Heart left ventricle (tissue), 16 donors: Measurements from ENCODE around the gene SERPINA1. TPM values are rescaled to one million over a fixed set of nuclear protein-coding genes. Genes with fewer than 3 reads are reported as not detected.

ENCODE experiments used
- ATAC-seq, 4 donors: fragments of 200-7000 bp; cut with Tn5 transposase; one replicate each; pipeline ENCODE4 v1.9.1; 2020 to 2022; ENCODE audit warnings: moderate library complexity in 4 of 4, mild to moderate bottlenecking in 3 of 4, moderate number of reproducible peaks in 1 of 4
- DNase-seq, 5 donors: peaks; one replicate each; pipeline ENCODE4 v3.0.0-alpha.2; 2020
- H3K27ac ChIP-seq, 12 donors: fragments of 200-600 bp; sonication (generic) in 4 of 12; one replicate each; pipeline versions ENCODE4 v1.5.0 to v1.8.0; 2016 to 2022; ENCODE audit warnings: mild to moderate bottlenecking in 2 of 12
- H3K27me3 ChIP-seq, 9 donors: fragments of 200-600 bp; sonication (generic) in 2 of 9; one replicate each; pipeline versions ENCODE4 v1.5.1 to v1.8.0; 2016 to 2022; ENCODE audit warnings: mild to moderate bottlenecking in 3 of 9
- H3K36me3 ChIP-seq, 9 donors: fragments of 200-600 bp; sonication (generic) in 2 of 9; one replicate each; pipeline versions ENCODE4 v1.5.0 to v1.8.0; 2018 to 2022; ENCODE audit warnings: mild to moderate bottlenecking in 2 of 9
- H3K4me1 ChIP-seq, 12 donors: fragments of 200-600 bp; sonication (generic) in 4 of 12; one replicate each; pipeline versions ENCODE4 v1.5.0 to v1.8.0; 2016 to 2022; ENCODE audit warnings: mild to moderate bottlenecking in 3 of 12
- H3K4me3 ChIP-seq, 12 donors: fragments of 200-600 bp; sonication (generic) in 4 of 12; one replicate each; pipeline versions ENCODE4 v1.5.0 to v1.8.0; 2017 to 2022; ENCODE audit warnings: mild to moderate bottlenecking in 9 of 12, moderate library complexity in 4 of 12
- H3K9me3 ChIP-seq, 12 donors: fragments of 200-600 bp; sonication (generic) in 4 of 12; one replicate each; pipeline versions ENCODE4 v1.5.0 to v1.8.0; 2016 to 2022; ENCODE audit warnings: mild to moderate bottlenecking in 1 of 12
- POLR2A ChIP-seq, 2 donors: fragments of 450-650 bp; IDR thresholded peaks; one replicate each; pipeline ENCODE4 v1.6.1; 2017; ENCODE audit warnings: antibody characterized with exemption in 2 of 2, mild to moderate bottlenecking in 2 of 2, moderate library complexity in 2 of 2
- WGBS, 4 donors: extraction: QIAGEN DNeasy Blood & Tissue Kit in 2 of 4; methylation state at CpG; one replicate each; pipeline versions ENCODE4 v1.1.5 to v1.1.7; 2013 to 2018; 5-methylcytosine and 5-hydroxymethylcytosine counted together
- intact Hi-C, 10 donors: fragments of 100-400 bp; cut with DNase I; formaldehyde crosslinking; loops; one replicate each; pipeline versions ENCODE4 v1.11.1 to v1.14.2; 2022
- polyA plus RNA-seq, 2 donors: library from polyadenylated mRNA; stranded (reverse); fragments of 200-250 nt; gene quantifications; one replicate each; pipeline ENCODE4 v1.2.3, GENCODE V29; 2013
- total RNA-seq, 9 donors: library from RNA; depleted of rRNA in 2 of 9; stranded (reverse); fragments of >200 nt in 2 of 9; fragmentation: NEBNext Ultra II Directional in 3 of 9; extraction: Animal tissue kit (Norgen Biotek cat#: 25700) in 3 of 9; gene quantifications; one replicate each; pipeline versions ENCODE4 v1.1.0 to v1.2.4, GENCODE V29; 2016 to 2023
- TF ChIP-seq, protein P1 (sequence below), 12 donors: fragments of 200-600 bp; sonication (generic) in 4 of 12; IDR thresholded peaks; one replicate each; pipeline versions ENCODE4 v1.5.0 to v1.8.0; 2018 to 2022; ENCODE audit warnings: antibody characterized with exemption in 12 of 12, mild to moderate bottlenecking in 5 of 12
- donor health status: ischemic (EF 13 %, LVEDD 7.1; RV severe dilation, severe dysfunction).
- donor health status: healthy with polysubstance abuse.
- donor health status: DM: no; HTN: yes; CAD: no.
- donor health status: DM: no; HTN: no; CAD: no.
- donor health status: ischemic (EF 25% LVEDD 6.9; RV normal size, moderate dysfunction).
- donor health status: ischemic (EF 25% LVEDD 5.7; RV mildly dilated, moderate dysfunction).
- donor health status: healthy.
- donor health status: DM: yes; HTN: yes; CAD: no.
- donor health status: ischemic (EF 35%, LVEDD 5.7; RV mildly dilated, moderate dysfunction).
- donor health status: nonischemic (EF 11% LVEDD 7.7; RV severe dilation, severe dysfunction).
- donor health status: DM: yes; HTN: yes; CAD: no.
- donor health status: PGD.
- donor health status: ischemic (EF 29% LVEDD 5.4; RV normal size, mild dysfunction).
- donor health status: nonischemic (EF 23%, LVEDD 6.1; RV moderate dilation, normal function).

Gene SERPINA1
- total and polyA plus RNA-seq, 11 donors = 0.99 to 53.4 (median 4.4) TPM

DNA sequence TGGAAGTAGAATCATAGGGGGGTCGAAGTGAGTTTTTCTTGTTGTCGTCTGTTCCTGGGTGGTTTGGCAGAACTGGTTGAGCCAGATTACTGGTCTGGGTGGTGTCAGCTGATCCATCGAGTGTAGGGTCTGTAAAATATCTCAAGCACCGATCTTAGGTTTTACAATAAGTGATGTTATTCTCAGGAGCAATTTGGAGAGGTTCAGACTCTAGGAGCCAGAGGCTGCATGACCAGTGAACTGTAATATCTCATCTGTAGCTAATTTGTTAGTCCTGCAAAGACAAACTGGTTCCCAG is 9.7 kb upstream of the SERPINA1 start:
- ATAC-seq = no peak
- H3K36me3 ChIP-seq = no peaks in the 10 kb centered on the region
- intact Hi-C loops = no loop called here
- no peak overlapping the region for H3K4me3 ChIP-seq
- 24 to 38% (median 28%) methylated on average over 4 of the region's 4 CpGs for WGBS, 4 donors
- peaks cover 0 to 11% (median 0%) of the 10 kb centered on the region in 9 donors for H3K27me3 ChIP-seq
- no peak for DNase-seq
- no peak for TF ChIP-seq POLR2A (IDR thresholded peaks at IDR 0.05)
- TF ChIP-seq, protein P1, sequence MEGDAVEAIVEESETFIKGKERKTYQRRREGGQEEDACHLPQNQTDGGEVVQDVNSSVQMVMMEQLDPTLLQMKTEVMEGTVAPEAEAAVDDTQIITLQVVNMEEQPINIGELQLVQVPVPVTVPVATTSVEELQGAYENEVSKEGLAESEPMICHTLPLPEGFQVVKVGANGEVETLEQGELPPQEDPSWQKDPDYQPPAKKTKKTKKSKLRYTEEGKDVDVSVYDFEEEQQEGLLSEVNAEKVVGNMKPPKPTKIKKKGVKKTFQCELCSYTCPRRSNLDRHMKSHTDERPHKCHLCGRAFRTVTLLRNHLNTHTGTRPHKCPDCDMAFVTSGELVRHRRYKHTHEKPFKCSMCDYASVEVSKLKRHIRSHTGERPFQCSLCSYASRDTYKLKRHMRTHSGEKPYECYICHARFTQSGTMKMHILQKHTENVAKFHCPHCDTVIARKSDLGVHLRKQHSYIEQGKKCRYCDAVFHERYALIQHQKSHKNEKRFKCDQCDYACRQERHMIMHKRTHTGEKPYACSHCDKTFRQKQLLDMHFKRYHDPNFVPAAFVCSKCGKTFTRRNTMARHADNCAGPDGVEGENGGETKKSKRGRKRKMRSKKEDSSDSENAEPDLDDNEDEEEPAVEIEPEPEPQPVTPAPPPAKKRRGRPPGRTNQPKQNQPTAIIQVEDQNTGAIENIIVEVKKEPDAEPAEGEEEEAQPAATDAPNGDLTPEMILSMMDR (IDR thresholded peaks at IDR 0.05) = no peak
- H3K9me3 ChIP-seq = no peaks in the 10 kb centered on the region
- H3K27ac ChIP-seq = no peak overlapping the region
- H3K4me1 ChIP-seq = peaks cover 0 to 32% (median 0%) of the 10 kb centered on the region in 12 donors

DNA sequence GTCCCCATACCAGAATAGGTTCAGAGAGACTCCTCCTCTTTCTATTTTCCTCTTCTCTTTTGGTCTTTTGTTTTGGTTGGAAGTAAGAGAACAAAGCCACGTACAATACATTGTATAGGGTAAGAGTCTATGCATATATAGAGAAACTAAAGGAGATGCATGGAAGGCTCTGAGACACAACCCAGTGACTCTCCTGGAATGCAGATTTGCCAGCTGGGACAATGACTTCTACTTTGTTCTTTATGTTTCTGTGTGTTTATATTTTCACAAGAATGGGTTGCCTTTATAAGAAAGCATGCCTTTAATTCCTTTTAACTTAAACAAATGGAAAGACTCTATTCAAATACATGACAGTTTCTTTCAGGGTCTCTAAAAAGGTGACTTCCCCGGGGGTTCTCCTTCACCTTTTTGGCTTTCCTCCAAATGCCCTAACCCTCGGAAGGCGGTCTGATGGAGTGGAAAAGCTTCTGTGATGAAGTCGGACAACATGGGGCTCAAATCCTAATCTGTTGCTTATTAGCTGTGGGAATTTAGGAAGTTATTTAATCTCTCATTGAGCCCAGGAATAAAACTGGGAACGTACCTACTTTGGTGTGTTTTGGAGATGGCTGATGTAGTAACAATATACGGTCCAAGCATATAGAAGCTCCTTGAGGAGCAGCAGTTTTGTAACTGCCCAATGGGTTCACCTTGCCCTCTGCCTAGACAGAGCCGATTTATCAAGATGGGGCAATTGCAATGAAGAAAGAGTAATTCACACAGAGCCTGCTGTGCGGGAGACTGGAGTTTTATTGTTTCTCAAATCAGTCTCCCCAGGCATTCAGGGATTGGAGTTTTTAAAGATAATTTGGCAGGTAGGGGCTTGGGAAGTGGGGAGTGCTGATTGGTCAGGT is 9.1 kb upstream of the SERPINA1 start:
- Histone ChIP-seq H3K27ac (no peak overlapping the region), H3K36me3 (no peaks in the 10 kb centered on the region)

DNA sequence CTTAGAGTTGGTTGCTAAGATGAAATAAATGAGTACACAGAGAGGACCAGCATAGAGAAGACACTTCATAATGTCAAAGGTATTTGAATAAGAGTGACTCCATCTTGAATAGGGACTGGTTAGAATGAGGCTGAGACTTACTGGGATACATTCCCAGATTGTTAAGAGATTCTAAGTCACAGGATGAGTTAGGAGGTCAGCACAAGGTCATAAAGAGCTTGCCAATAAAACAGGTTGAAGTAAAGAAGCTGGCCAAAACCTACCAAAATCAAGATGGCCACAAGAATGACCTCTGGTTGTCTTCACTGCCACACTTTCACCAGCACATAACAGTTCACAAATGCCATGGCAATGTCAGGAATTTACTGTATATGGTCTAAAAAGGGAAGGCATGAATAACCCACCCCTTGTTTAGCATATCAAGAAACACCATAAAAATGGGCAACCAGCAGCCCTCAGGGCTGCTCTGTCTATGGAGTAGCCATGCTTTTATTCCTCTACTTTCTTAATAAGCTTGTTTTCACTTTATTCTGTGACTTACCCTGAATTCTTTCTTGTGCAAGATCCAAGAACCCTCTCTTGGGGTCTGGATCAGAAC is 8.3 kb upstream of the SERPINA1 start:
- H3K4me1 ChIP-seq = peaks cover 0 to 44% (median 0%) of the 10 kb centered on the region in 12 donors
- ATAC-seq (no peak), DNase-seq (no peak)
- no peaks in the 10 kb centered on the region for H3K9me3 ChIP-seq
- no peak overlapping the region for H3K4me3 ChIP-seq
- H3K27me3 ChIP-seq = peaks cover 0 to 11% (median 0%) of the 10 kb centered on the region in 9 donors
- no peak for TF ChIP-seq POLR2A (IDR thresholded peaks at IDR 0.05)
- TF ChIP-seq, protein P1 (IDR thresholded peaks at IDR 0.05) = no peak
- intact Hi-C loops = no loop called here
- H3K36me3 ChIP-seq = no peaks in the 10 kb centered on the region
- no peak overlapping the region for H3K27ac ChIP-seq

More for the DNA sequence above, 9.1 kb upstream of the SERPINA1 start:
- WGBS, 4 donors = 45 to 60% (median 50%) methylated on average over 9 of the region's 9 CpGs
- intact Hi-C loops = no loop called here
- peaks cover 0 to 37% (median 0%) of the 10 kb centered on the region in 12 donors for H3K4me1 ChIP-seq
- DNase-seq = no peak
- no peak for ATAC-seq
- no peaks in the 10 kb centered on the region for H3K9me3 ChIP-seq
- TF ChIP-seq, protein P1 (IDR thresholded peaks at IDR 0.05) = no peak
- TF ChIP-seq POLR2A (IDR thresholded peaks at IDR 0.05) = no peak
- H3K4me3 ChIP-seq = no peak overlapping the region
- H3K27me3 ChIP-seq = peaks cover 0 to 11% (median 0%) of the 10 kb centered on the region in 9 donors

DNA sequence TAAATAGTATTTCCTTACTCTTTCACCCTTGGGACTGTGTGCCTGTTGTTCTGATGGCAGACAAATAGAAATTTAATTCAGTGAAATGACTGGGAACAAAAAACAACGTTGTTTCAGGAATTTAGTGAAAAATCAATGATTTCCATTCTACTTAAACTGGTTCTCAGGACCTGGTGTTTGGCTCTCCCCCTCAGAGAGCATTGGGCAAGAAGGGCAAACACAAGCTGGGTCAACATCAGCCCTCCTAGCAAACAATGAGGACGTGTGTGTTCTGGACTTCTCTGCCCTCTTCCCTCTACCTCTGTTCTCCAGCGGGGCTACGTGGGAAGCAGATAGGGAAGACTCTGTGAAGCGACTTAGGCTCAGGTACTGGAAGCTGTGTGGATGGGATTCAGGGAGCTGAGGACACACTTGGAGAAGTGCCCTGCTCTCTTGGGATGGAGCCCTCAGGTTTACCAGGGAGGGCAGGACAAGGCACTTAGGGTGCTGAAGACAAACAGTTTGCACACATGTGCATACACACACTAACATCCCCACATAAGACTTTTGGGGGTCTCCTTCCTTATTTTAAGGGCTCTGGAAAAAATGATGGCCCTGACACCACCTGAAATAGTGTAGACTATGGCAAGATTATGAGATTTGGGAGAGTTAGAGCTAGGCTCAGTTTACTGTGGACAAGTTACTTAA is 7.6 kb upstream of the SERPINA1 start:
- ATAC-seq (no peak), DNase-seq (no peak)
- peaks cover 0 to 50% (median 0%) of the 10 kb centered on the region in 12 donors for H3K4me1 ChIP-seq
- no peak for TF ChIP-seq POLR2A (IDR thresholded peaks at IDR 0.05)
- TF ChIP-seq, protein P1 (IDR thresholded peaks at IDR 0.05) = no peak
- no peaks in the 10 kb centered on the region for H3K36me3 ChIP-seq
- H3K27me3 ChIP-seq = peaks cover 0 to 11% (median 0%) of the 10 kb centered on the region in 9 donors
- 65 to 69% (median 68%) methylated on average over 5 of the region's 5 CpGs for WGBS, 4 donors
- H3K4me3 ChIP-seq = no peak overlapping the region
- intact Hi-C loops = no loop called here
- H3K27ac ChIP-seq = peak overlapping the region in 1 of 12 donors; percentile 88
- H3K9me3 ChIP-seq = no peaks in the 10 kb centered on the region
